Measurements from ENCODE around the gene VAMP4.

DNA sequence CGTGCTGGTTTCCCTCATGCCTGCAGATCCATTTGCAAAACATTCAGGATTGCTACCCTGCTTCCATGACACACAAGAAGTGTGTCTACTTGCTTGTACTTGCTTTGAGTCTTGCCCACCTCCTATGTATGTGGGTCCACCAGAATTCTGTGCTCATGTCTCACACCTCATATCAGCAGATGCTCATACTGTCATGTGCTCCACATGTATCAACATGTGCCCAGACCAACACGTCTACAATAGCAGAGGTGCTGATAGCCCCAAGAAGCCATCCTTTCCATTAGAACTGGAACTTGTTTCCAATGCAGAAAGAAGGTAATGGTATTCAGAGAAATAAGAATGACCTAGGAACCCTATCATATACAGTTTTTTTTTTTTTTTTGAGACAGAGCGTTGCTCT lies 61.5 kb downstream of the VAMP4 start:
- TF ChIP-seq CTCF (conservative IDR thresholded peaks at IDR 0.05; ENCODE audit: low read depth in 2 of 2) (no peak), POLR2AphosphoS5 (IDR thresholded peaks at IDR 0.05; ENCODE audit: low read depth) (no peak), ZNF114 (CRISPR knock-in tag; IDR thresholded peaks at IDR 0.05) (no peak)

Data from GM23338 (cell line).